NCI-H187 treated with DMSO at 0.1 percent for 48 hours (cell line): Measurements from ENCODE around the gene PRKAG2.
"Not testable (repeated sequence)": the region's sequence is repeated elsewhere in the genome, so short reads cannot be mapped to it uniquely, and the experiment has no call there.

Source experiments
- DNase-seq: peaks from one replicate; lab custom pipeline; 2025; lab: John Stamatoyannopoulos, UW

Gene PRKAG2

GRCh38 chr7:151851145-151851751 lies 25.7 kb downstream of the PRKAG2 start:
- DNase-seq: no peak

- no peak for DNase-seq
Observed at GRCh38 chr7:151850491-151851124, 26.3 kb downstream of the PRKAG2 start.

GRCh38 chr7:151849879-151850260 lies 27.0 kb downstream of the PRKAG2 start:
- DNase-seq: no peak

- DNase-seq: no peak
Observed at GRCh38 chr7:151849008-151849878, 27.7 kb downstream of the PRKAG2 start.

GRCh38 chr7:151847681-151848081 lies 29.2 kb downstream of the PRKAG2 start:
- DNase-seq: no peak

GRCh38 chr7:151847136-151847535 lies 29.8 kb downstream of the PRKAG2 start:
- no peak for DNase-seq

- DNase-seq: no peak
Observed at GRCh38 chr7:151845412-151846205, 31.3 kb downstream of the PRKAG2 start.

GRCh38 chr7:151844825-151845200 lies 32.1 kb downstream of the PRKAG2 start:
- DNase-seq: no peak

- no peak for DNase-seq
Observed at GRCh38 chr7:151844071-151844824, 32.7 kb downstream of the PRKAG2 start.

GRCh38 chr7:151843181-151843580 lies 33.7 kb downstream of the PRKAG2 start:
- DNase-seq: no peak

GRCh38 chr7:151841395-151842051 lies 35.4 kb downstream of the PRKAG2 start:
- not testable (repeated sequence) for DNase-seq

GRCh38 chr7:151840088-151840910 lies 36.6 kb downstream of the PRKAG2 start:
- no peak for DNase-seq

GRCh38 chr7:151839451-151839921 lies 37.4 kb downstream of the PRKAG2 start:
- DNase-seq: no peak

- DNase-seq: no peak
Observed at GRCh38 chr7:151838861-151839381, 38.0 kb downstream of the PRKAG2 start.

GRCh38 chr7:151838072-151838471 lies 38.8 kb downstream of the PRKAG2 start:
- DNase-seq: no peak

- DNase-seq: no peak
Observed at GRCh38 chr7:151837285-151838042, 39.5 kb downstream of the PRKAG2 start.

GRCh38 chr7:151836927-151837205 lies 40.0 kb downstream of the PRKAG2 start:
- DNase-seq: no peak

GRCh38 chr7:151836191-151836926 lies 40.6 kb downstream of the PRKAG2 start:
- no peak for DNase-seq
